ENCODE data around the gene DGKB.
A peak's percentile ranks its signal among the peaks of the same experiment; 100 is the strongest.

GRCh38 chr7:14734839-14735321, 167.7 kb downstream of the DGKB start:
- TF ChIP-seq CTCF (IDR thresholded peaks at IDR 0.05) (peak; percentile 73), FOXP1 (CRISPR knock-in tag; IDR thresholded peaks at IDR 0.05; ENCODE audit: borderline replicate concordance) (no peak), ESRRA (CRISPR knock-in tag; IDR thresholded peaks at IDR 0.05; ENCODE audit: borderline replicate concordance) (no peak), CDX4 (CRISPR knock-in tag; IDR thresholded peaks at IDR 0.05; ENCODE audit: borderline replicate concordance) (no peak), ZSCAN18 (CRISPR knock-in tag; IDR thresholded peaks at IDR 0.05) (no peak), ZNF121 (CRISPR knock-in tag; IDR thresholded peaks at IDR 0.05) (no peak), MAX (CRISPR knock-in tag; IDR thresholded peaks at IDR 0.05) (no peak), RELA (CRISPR knock-in tag; IDR thresholded peaks at IDR 0.05; ENCODE audit: borderline replicate concordance) (no peak), ELF4 (CRISPR knock-in tag; IDR thresholded peaks at IDR 0.05; ENCODE audit: low read depth) (no peak), E2F1 (CRISPR knock-in tag; IDR thresholded peaks at IDR 0.05) (no peak), NFE2L1 (CRISPR knock-in tag; IDR thresholded peaks at IDR 0.05) (no peak)
